ENCODE measurements around the gene OVCH1. TPM values are rescaled to one million over a fixed set of nuclear protein-coding genes. Genes with fewer than 3 reads are reported as not detected.
A peak's percentile ranks its signal among the peaks of the same experiment; 100 is the strongest.
"Not testable (repeated sequence)": the region's sequence is repeated elsewhere in the genome, so short reads cannot be mapped to it uniquely, and the experiment has no call there.

Gene OVCH1
- total RNA-seq, 2 experiments from 2014 or later: not detected

DNA sequence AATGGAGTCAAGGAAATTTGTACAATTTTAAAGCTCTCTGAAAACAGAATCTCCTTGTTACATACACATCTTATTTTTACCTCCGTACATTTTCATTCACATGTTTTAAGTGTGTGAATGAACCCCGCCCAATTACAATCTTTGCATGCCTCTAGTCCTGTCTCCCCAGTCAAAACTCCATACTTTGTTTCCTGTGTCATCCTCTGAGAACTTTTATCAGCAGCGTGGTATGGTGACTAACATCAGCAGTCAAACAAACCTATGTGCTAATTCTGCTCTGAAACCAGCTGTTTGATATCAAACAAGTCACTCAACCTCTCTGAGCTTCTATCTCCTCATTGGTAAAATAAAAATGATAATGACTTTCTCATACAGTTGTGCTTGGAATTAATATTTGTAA, 100.7 kb downstream of the OVCH1 start:
- peaks cover 24% of the 10 kb centered on the region for H3K27me3 Mint-ChIP-seq
- no peaks in the 10 kb centered on the region for H3K36me3 Mint-ChIP-seq (ENCODE audit: low read depth)
- no peak for DNase-seq
- no peaks in the 10 kb centered on the region for H3K4me1 Mint-ChIP-seq (ENCODE audit: low read depth)
- CTCF ChIA-PET: no interaction called here
- H3K4me3 Mint-ChIP-seq: no peak overlapping the region
- no peak overlapping the region for H3K27ac Mint-ChIP-seq
- Histone ChIP-seq H3K36me3 (ENCODE audit: insufficient read depth, low read length) (no peaks in the 10 kb centered on the region), H3K4me1 (ENCODE audit: insufficient read depth, low read length) (no peaks in the 10 kb centered on the region), H3K4me3 (ENCODE audit: low read length) (no peak overlapping the region), H3K27me3 (ENCODE audit: control insufficient read depth in 1 of 2, insufficient read depth in 2 of 2, low read length in 2 of 2) (no peaks in the 10 kb centered on the region), H3K27ac (ENCODE audit: low read depth in 1 of 2, low read length in 2 of 2) (no peak overlapping the region), H3K9me3 (ENCODE audit: control insufficient read depth in 1 of 2, insufficient read depth in 1 of 2, low read length in 2 of 2) (no peaks in the 10 kb centered on the region)
- no peaks in the 10 kb centered on the region for H3K9me3 Mint-ChIP-seq
- POLR2A ChIA-PET: interaction anchor here (1.6 kb wide), 1 partner anchor 16 kb away, joined by 6 read pairs; the partner anchor contains the start of gene ERGIC2
- ATAC-seq (ENCODE audit: poor library complexity): no peak
- intact Hi-C loops (cut with DNase I, micrococcal nuclease): no loop called here
- TF ChIP-seq, protein P1, sequence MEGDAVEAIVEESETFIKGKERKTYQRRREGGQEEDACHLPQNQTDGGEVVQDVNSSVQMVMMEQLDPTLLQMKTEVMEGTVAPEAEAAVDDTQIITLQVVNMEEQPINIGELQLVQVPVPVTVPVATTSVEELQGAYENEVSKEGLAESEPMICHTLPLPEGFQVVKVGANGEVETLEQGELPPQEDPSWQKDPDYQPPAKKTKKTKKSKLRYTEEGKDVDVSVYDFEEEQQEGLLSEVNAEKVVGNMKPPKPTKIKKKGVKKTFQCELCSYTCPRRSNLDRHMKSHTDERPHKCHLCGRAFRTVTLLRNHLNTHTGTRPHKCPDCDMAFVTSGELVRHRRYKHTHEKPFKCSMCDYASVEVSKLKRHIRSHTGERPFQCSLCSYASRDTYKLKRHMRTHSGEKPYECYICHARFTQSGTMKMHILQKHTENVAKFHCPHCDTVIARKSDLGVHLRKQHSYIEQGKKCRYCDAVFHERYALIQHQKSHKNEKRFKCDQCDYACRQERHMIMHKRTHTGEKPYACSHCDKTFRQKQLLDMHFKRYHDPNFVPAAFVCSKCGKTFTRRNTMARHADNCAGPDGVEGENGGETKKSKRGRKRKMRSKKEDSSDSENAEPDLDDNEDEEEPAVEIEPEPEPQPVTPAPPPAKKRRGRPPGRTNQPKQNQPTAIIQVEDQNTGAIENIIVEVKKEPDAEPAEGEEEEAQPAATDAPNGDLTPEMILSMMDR (IDR thresholded peaks at IDR 0.05): no peak

DNA sequence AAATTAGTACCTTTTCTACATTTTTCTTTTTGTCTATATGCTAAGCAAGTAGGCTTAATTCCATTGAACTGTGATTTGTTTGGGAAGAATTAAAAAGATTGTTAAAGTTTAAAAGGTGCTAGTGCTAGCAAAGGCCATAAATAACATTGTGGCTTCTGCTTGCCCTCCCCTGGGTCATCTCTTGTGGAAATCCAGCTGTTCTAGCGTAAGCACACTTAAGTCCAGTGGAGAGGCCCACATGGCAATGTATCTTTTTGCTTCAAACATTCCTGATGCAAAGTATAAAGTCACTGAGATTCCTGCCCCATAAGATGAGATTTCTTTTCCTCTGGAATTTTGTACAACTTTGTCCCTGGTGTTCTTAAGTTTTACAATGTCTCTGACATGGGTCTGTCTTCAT, 102.1 kb downstream of the OVCH1 start:
- Histone ChIP-seq H3K27ac (ENCODE audit: low read depth in 1 of 2, low read length in 2 of 2) (no peak overlapping the region), H3K27me3 (ENCODE audit: control insufficient read depth in 1 of 2, insufficient read depth in 2 of 2, low read length in 2 of 2) (no peaks in the 10 kb centered on the region), H3K36me3 (ENCODE audit: insufficient read depth, low read length) (no peaks in the 10 kb centered on the region), H3K9me3 (ENCODE audit: control insufficient read depth in 1 of 2, insufficient read depth in 1 of 2, low read length in 2 of 2) (no peaks in the 10 kb centered on the region), H3K4me3 (ENCODE audit: low read length) (no peak overlapping the region), H3K4me1 (ENCODE audit: insufficient read depth, low read length) (peaks cover 2% of the 10 kb centered on the region)
- CTCF ChIA-PET: no interaction called here
- H3K4me3 Mint-ChIP-seq: no peak overlapping the region
- POLR2A ChIA-PET: interaction anchor here (1.9 kb wide), 1 partner anchor 14 kb away, joined by 6 read pairs; the partner anchor contains the start of gene ERGIC2
- TF ChIP-seq, protein P1 (IDR thresholded peaks at IDR 0.05): no peak
- ATAC-seq (ENCODE audit: poor library complexity) (no peak), DNase-seq (no peak)
- intact Hi-C loops (cut with DNase I, micrococcal nuclease): no loop called here
- H3K27me3 Mint-ChIP-seq: peaks cover 14% of the 10 kb centered on the region
- H3K9me3 Mint-ChIP-seq: peaks cover 2% of the 10 kb centered on the region
- peaks cover 4% of the 10 kb centered on the region for H3K36me3 Mint-ChIP-seq (ENCODE audit: low read depth)
- H3K27ac Mint-ChIP-seq: no peak overlapping the region
- H3K4me1 Mint-ChIP-seq (ENCODE audit: low read depth): peaks cover 11% of the 10 kb centered on the region

DNA sequence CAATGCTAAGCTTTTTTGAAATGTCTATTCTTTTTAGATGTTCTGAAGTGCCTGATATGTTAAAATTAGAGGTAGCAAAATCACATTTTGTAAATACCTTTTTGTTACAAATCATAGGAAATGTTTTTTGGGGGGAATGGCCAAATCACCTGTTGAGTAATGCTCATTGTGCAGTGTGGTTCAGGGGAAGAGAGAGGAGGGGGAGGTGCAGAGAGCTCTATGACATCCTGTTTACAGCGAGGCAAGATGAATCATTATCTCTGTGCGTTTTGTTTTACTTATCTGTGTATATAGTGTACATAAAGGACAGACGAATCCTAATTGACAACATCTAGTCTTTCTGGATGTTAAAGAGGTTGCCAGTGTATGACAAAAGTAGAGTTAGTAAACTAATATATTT, 107.1 kb downstream of the OVCH1 start:
- H3K36me3 Mint-ChIP-seq (ENCODE audit: low read depth); intact Hi-C loops (cut with DNase I, micrococcal nuclease); H3K27me3 ChIP-seq (ENCODE audit: control insufficient read depth in 1 of 2, insufficient read depth in 2 of 2, low read length in 2 of 2); H3K27me3 Mint-ChIP-seq; H3K9me3 ChIP-seq (ENCODE audit: control insufficient read depth in 1 of 2, insufficient read depth in 1 of 2, low read length in 2 of 2); H3K4me3 ChIP-seq (ENCODE audit: low read length); H3K9me3 Mint-ChIP-seq; CTCF ChIA-PET; H3K4me1 ChIP-seq (ENCODE audit: insufficient read depth, low read length); H3K36me3 ChIP-seq (ENCODE audit: insufficient read depth, low read length): not testable (repeated sequence)
- DNase-seq: peak in 12 of 14 experiments; percentile 25 to 81 (median 46)
- POLR2A ChIA-PET: interaction anchor here (1.0 kb wide), 1 partner anchor 10 kb away, joined by 23 read pairs; the partner anchor contains the start of gene ERGIC2
- Mint-ChIP-seq H3K4me3 (peak overlapping the region; percentile 38), H3K27ac (peak overlapping the region; percentile 84), H3K4me1 (ENCODE audit: low read depth) (peaks cover 17% of the 10 kb centered on the region)
- peak; percentile 99 for ATAC-seq (ENCODE audit: poor library complexity)
- H3K27ac ChIP-seq (ENCODE audit: low read depth in 1 of 2, low read length in 2 of 2): peak overlapping the region in 1 of 2 donors; percentile 30

Measured in CD4-positive, alpha-beta T cell (primary cell).